Karpas-422 (cell line): ENCODE results near the gene PHLPP1. TPM values are rescaled to one million over a fixed set of nuclear protein-coding genes. Genes with fewer than 3 reads are reported as not detected.

Experiments used
- DNase-seq: peaks from one replicate; pipeline ENCODE4 v3.0.0-alpha.2; 2015
- H2AFZ ChIP-seq: fragments of 200-600 bp; sonication (generic); 2 replicates; pipeline ENCODE4 v1.6.1; 2014; ENCODE audit warnings: antibody characterized with exemption, low read length, mixed read lengths
- H3K27ac ChIP-seq: fragments of 200-600 bp; sonication (generic); 2 replicates; pipeline ENCODE4 v1.5.1; 2014; ENCODE audit warnings: mild to moderate bottlenecking, low read length, moderate library complexity
- H3K27me3 ChIP-seq: fragments of 200-600 bp; sonication (generic); 2 replicates; pipeline ENCODE4 v1.6.1; 2014; ENCODE audit warnings: low read length, mixed read lengths
- H3K36me3 ChIP-seq: fragments of 200-600 bp; sonication (generic); 2 replicates; pipeline ENCODE4 v1.6.1; 2014; ENCODE audit warnings: low read length, mixed read lengths; ENCODE audit not compliant: insufficient read depth
- H3K4me1 ChIP-seq: fragments of 200-600 bp; sonication (generic); 2 replicates; pipeline ENCODE4 v1.6.1; 2014; ENCODE audit warnings: mild to moderate bottlenecking, low read length, mixed read lengths
- H3K4me2 ChIP-seq: fragments of 200-600 bp; sonication (generic); 2 replicates; pipeline ENCODE4 v1.6.1; 2014; ENCODE audit warnings: low read length, low read depth, mild to moderate bottlenecking; ENCODE audit not compliant: poor library complexity, severe bottlenecking
- H3K4me3 ChIP-seq: fragments of 200-600 bp; sonication (generic); 2 replicates; pipeline ENCODE4 v1.5.1; 2014; ENCODE audit warnings: mild to moderate bottlenecking, antibody characterized with exemption, low read length, mixed read lengths
- H3K79me2 ChIP-seq: fragments of 200-600 bp; sonication (generic); 2 replicates; pipeline ENCODE4 v1.6.1; 2014; ENCODE audit warnings: mild to moderate bottlenecking, low read length, mixed read lengths
- H3K9ac ChIP-seq: fragments of 200-600 bp; sonication (generic); 2 replicates; pipeline ENCODE4 v1.6.0; 2014; ENCODE audit warnings: low read length
- H3K9me2 ChIP-seq: fragments of 200-600 bp; sonication (generic), shearing (Covaris generic); replicated peaks from 2 replicates; pipeline ENCODE4 v1.6.0; 2014; ENCODE audit warnings: mild to moderate bottlenecking, low read length, moderate library complexity; ENCODE audit not compliant: insufficient read depth
- H3K9me3 ChIP-seq: fragments of 300-700, 200-600 bp; sonication (generic); 2 replicates; pipeline ENCODE4 v1.6.1; 2014; ENCODE audit warnings: low read length, mixed read lengths
- H4K20me1 ChIP-seq: fragments of 200-600 bp; sonication (generic); 2 replicates; pipeline ENCODE4 v1.6.1; 2014; ENCODE audit warnings: mild to moderate bottlenecking, antibody characterized with exemption, low read length, low read depth; ENCODE audit not compliant: insufficient read depth
- total RNA-seq: library from RNA; depleted of rRNA; stranded (reverse); fragments of >200 nt; shearing (Covaris generic); gene quantifications from 2 replicates; pipeline ENCODE4 v1.2.3, GENCODE V29; 2014; ENCODE audit warnings: low replicate concordance

PHLPP1 gene
- total RNA-seq, 1 experiment from 2014 or later, result 6.3 TPM

DNA sequence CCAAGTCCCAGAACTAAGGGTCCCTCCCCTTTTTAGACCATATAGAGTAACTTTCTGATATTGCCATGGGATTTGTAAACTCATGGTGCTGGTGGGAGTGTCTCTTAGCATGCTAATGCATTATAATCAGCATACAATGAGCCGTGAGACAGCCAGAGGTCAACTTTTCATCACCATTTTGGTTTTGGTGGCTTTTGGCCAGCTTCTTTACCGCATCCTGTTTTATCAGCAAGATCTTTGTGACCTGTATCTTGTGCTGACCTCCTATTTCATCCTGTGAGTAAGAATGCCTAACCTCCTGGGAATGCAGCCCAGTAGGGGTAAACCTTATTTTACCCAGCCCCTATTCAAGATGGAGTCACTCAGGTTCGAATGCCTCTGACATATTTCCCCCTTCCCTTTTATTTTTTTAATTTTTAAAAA is 148.2 kb downstream of the PHLPP1 start:
- no peak for DNase-seq
- Histone ChIP-seq H3K9me2 (no peaks in the 10 kb centered on the region), H3K79me2 (no peaks in the 10 kb centered on the region), H3K4me3 (no peak overlapping the region), H3K9ac (no peak overlapping the region), H4K20me1 (no peaks in the 10 kb centered on the region), H3K4me1 (no peaks in the 10 kb centered on the region), H3K4me2 (no peak overlapping the region), H3K9me3 (no peaks in the 10 kb centered on the region), H3K27me3 (no peaks in the 10 kb centered on the region), H2AFZ (no peak overlapping the region), H3K27ac (no peak overlapping the region), H3K36me3 (no peaks in the 10 kb centered on the region)

DNA sequence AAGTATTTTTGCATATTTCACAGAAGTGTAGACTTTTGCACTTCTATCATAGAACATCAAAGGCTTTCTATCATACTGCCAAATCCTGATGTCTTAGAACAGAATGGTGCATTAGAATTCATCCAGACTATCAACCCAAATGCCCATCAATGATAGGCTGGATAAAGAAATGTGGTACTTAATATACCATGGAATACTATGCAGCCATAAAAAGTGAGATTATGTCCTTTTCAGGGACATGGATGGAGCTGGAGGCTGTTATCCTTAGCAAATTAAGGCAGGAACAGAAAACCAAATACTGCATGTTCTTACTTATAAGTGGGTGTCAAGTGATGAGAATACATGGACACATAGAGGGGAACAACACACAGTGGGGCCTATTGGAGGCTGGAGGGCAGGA is 150.2 kb downstream of the PHLPP1 start:
- no peak overlapping the region for H3K9ac ChIP-seq
- H3K4me1 ChIP-seq, result no peaks in the 10 kb centered on the region
- no peaks in the 10 kb centered on the region for H3K9me2 ChIP-seq
- H3K79me2 ChIP-seq, result no peaks in the 10 kb centered on the region
- no peaks in the 10 kb centered on the region for H3K36me3 ChIP-seq
- H3K27ac ChIP-seq, result no peak overlapping the region
- H3K27me3 ChIP-seq, result no peaks in the 10 kb centered on the region
- H3K4me3 ChIP-seq, result no peak overlapping the region
- no peaks in the 10 kb centered on the region for H3K9me3 ChIP-seq
- H4K20me1 ChIP-seq, result no peaks in the 10 kb centered on the region
- no peak overlapping the region for H2AFZ ChIP-seq
- DNase-seq, result no peak
- no peak overlapping the region for H3K4me2 ChIP-seq

DNA sequence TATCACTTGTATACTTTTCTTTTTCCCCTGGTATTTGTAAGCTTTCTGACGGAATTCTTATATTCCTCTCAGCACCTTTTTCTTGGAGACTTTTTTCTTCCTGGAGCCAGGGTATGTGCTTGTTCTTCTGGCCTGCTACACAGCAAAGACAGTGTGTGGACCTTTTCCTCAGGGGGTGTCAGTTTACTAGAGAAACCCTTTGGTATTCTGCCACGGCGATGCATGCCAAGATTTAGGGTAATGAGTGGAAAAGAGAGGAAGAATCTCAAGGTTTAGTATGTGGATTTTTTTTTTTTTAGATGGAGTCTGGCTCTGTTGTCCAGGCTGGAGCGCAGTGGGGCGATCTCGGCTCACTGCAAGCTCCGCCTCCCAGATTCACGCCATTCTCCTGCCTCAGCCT is 152.2 kb downstream of the PHLPP1 start:
- Histone ChIP-seq H3K4me2 (no peak overlapping the region), H3K9ac (no peak overlapping the region), H3K4me1 (no peaks in the 10 kb centered on the region), H2AFZ (no peak overlapping the region), H3K79me2 (no peaks in the 10 kb centered on the region), H4K20me1 (no peaks in the 10 kb centered on the region), H3K9me3 (no peaks in the 10 kb centered on the region), H3K4me3 (no peak overlapping the region), H3K9me2 (no peaks in the 10 kb centered on the region), H3K27ac (no peak overlapping the region), H3K36me3 (no peaks in the 10 kb centered on the region), H3K27me3 (no peaks in the 10 kb centered on the region)
- DNase-seq, result no peak

DNA sequence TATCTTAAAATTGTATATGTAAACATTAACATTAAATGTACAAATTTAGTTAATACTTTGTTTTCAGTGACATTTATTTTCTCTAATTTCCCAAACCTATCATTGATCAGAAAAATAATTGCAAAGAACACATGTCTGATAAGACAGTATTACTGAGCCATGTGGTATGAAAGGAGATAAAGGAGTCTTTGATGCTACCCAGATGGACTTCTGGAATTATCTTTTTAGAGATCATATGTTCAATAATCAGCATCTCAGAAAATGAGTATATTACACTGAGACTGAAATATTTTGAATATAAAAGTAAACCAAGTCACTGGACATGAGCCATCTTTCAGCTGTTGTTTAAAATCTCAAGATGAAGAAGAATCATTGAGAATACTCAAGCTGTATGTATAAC is 153.3 kb downstream of the PHLPP1 start:
- no peaks in the 10 kb centered on the region for H4K20me1 ChIP-seq
- no peak overlapping the region for H3K4me3 ChIP-seq
- H3K4me1 ChIP-seq, result no peaks in the 10 kb centered on the region
- H3K27me3 ChIP-seq, result no peaks in the 10 kb centered on the region
- H3K36me3 ChIP-seq, result no peaks in the 10 kb centered on the region
- no peaks in the 10 kb centered on the region for H3K9me2 ChIP-seq
- H3K79me2 ChIP-seq, result no peaks in the 10 kb centered on the region
- no peak for DNase-seq
- no peak overlapping the region for H3K9ac ChIP-seq
- no peak overlapping the region for H3K27ac ChIP-seq
- no peak overlapping the region for H3K4me2 ChIP-seq
- no peak overlapping the region for H2AFZ ChIP-seq
- no peaks in the 10 kb centered on the region for H3K9me3 ChIP-seq

DNA sequence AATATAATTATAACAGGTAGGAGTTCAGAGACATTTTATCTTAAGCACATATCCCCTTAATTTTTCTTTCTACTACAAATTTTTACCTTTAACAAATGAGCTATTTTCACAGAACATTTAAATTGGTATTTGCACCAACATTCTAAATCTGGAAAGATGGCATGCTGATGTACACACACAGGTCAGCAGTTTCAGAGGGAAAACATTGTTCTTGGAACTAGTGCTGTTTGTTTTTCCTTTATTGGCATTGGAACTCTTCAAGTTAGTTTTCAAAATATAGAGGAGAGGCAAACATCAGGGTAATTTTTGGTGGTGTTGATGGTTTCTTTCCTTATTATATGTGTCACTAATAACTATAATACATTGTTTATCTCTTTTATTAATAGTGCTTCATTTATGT is 155.3 kb downstream of the PHLPP1 start:
- Histone ChIP-seq H3K4me2 (no peak overlapping the region), H4K20me1 (no peaks in the 10 kb centered on the region), H3K9me2 (no peaks in the 10 kb centered on the region), H2AFZ (no peak overlapping the region), H3K4me3 (no peak overlapping the region), H3K79me2 (no peaks in the 10 kb centered on the region), H3K36me3 (no peaks in the 10 kb centered on the region), H3K4me1 (no peaks in the 10 kb centered on the region), H3K27me3 (no peaks in the 10 kb centered on the region), H3K9ac (no peak overlapping the region), H3K9me3 (no peaks in the 10 kb centered on the region), H3K27ac (no peak overlapping the region)
- no peak for DNase-seq

DNA sequence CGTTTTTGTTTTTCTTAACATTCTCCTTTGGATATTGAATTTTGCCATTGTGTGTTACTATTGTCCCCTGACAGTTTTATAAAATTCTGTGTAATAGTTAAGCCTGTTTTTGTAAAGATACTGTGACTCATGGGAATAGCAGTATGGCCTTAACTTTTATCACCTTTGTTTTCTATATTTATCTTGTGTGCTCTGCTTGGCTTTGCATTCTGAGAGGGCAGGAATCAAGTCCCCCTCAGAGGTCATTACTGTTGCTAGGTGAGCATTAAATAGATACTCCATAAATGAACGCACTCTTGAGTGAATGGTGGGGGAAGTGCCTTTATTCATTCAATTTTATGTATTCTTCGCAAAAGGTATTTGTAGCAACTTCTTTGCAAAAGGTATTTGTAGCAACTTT is 160.0 kb downstream of the PHLPP1 start:
- Histone ChIP-seq H3K9me3 (no peaks in the 10 kb centered on the region), H3K9ac (no peak overlapping the region), H3K4me3 (no peak overlapping the region), H2AFZ (no peak overlapping the region), H3K27me3 (no peaks in the 10 kb centered on the region), H3K36me3 (no peaks in the 10 kb centered on the region), H3K79me2 (no peaks in the 10 kb centered on the region), H3K4me1 (no peaks in the 10 kb centered on the region), H3K4me2 (no peak overlapping the region), H3K9me2 (no peaks in the 10 kb centered on the region), H3K27ac (no peak overlapping the region), H4K20me1 (no peaks in the 10 kb centered on the region)
- DNase-seq, result no peak

DNA sequence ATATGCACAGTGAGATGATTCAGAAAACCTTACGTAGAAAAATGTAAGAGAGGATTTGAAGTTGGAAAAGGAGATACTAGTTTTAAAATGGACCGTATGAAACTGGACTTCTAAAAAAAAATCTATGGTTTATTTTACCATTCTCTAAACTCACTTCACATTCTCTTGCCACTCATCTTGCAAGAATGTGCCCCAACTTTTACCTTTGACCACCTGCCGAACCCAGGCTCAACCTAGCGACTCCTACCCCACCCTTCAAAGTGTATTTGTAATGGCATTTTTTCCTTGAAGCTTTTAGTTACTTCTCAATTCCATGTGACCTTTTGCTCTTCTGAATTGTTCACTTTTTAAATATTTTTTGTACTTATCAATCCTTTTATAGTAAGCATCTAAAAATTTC is 160.8 kb downstream of the PHLPP1 start:
- H3K27me3 ChIP-seq, result no peaks in the 10 kb centered on the region
- no peaks in the 10 kb centered on the region for H4K20me1 ChIP-seq
- no peak for DNase-seq
- H3K36me3 ChIP-seq, result no peaks in the 10 kb centered on the region
- no peaks in the 10 kb centered on the region for H3K9me2 ChIP-seq
- H3K4me2 ChIP-seq, result no peak overlapping the region
- H2AFZ ChIP-seq, result no peak overlapping the region
- no peak overlapping the region for H3K9ac ChIP-seq
- no peak overlapping the region for H3K27ac ChIP-seq
- no peaks in the 10 kb centered on the region for H3K9me3 ChIP-seq
- H3K4me1 ChIP-seq, result no peaks in the 10 kb centered on the region
- H3K4me3 ChIP-seq, result no peak overlapping the region
- H3K79me2 ChIP-seq, result no peaks in the 10 kb centered on the region

DNA sequence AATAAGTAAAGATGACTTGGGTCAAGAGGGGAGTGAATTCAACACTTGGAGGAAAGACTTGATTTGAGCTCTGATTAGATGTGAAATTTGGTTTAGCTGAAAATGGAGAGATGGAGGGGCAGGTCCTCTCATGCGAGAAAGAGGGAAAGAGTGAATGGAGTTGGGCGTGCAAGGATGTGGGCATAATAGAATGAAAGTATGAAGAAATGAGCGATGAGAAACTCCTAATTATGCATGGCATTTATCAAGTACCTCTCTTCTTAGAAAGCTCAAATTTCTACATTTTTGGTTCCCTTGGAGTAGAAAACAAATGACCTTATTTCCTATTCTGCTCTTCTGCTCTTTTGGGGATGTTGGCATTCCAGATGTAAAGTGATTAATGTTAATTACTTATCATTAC is 161.5 kb downstream of the PHLPP1 start:
- no peaks in the 10 kb centered on the region for H3K9me2 ChIP-seq
- no peaks in the 10 kb centered on the region for H3K9me3 ChIP-seq
- DNase-seq, result no peak
- H3K27me3 ChIP-seq, result no peaks in the 10 kb centered on the region
- H3K4me1 ChIP-seq, result no peaks in the 10 kb centered on the region
- H3K4me3 ChIP-seq, result no peak overlapping the region
- no peaks in the 10 kb centered on the region for H3K79me2 ChIP-seq
- H3K4me2 ChIP-seq, result no peak overlapping the region
- no peak overlapping the region for H2AFZ ChIP-seq
- H3K9ac ChIP-seq, result no peak overlapping the region
- H3K36me3 ChIP-seq, result no peaks in the 10 kb centered on the region
- H4K20me1 ChIP-seq, result no peaks in the 10 kb centered on the region
- no peak overlapping the region for H3K27ac ChIP-seq
